Activated CD8-positive, alpha-beta memory T cell treated with anti-CD3 and anti-CD28 coated beads, Interleukin-2, amount 10 ng/mL, durations not matched to agents 7 days and 5 days (primary cell): ENCODE data around the gene LIX1. TPM values are rescaled to one million over a fixed set of nuclear protein-coding genes. Genes with fewer than 3 reads are reported as not detected.

Experiments
- ATAC-seq: fragments of 150-1000 bp; cut with Tn5 transposase; one replicate; pipeline ENCODE4 v1.10.0; 2021; ENCODE audit warnings: moderate library complexity
- CTCF ChIA-PET: fragments of 350-600 bp; sonication (Branson Sonifier 250); formaldehyde crosslinking; loops from one replicate; lab custom pipeline; 2021; ENCODE audit warnings: antibody characterized with exemption; lab: Charles Lee
- DNase-seq: peaks from one replicate; pipeline ENCODE4 v3.0.0-alpha.2; 2020
- H3K27ac Mint-ChIP-seq: one replicate; pipeline ENCODE4 v1.8.0; 2021; ENCODE audit warnings: mild to moderate bottlenecking, mixed read lengths
- H3K27me3 Mint-ChIP-seq: one replicate; pipeline ENCODE4 v1.8.0; 2021; ENCODE audit warnings: mixed read lengths
- H3K36me3 Mint-ChIP-seq: one replicate; pipeline ENCODE4 v1.8.0; 2021; ENCODE audit warnings: mild to moderate bottlenecking, mixed read lengths
- H3K4me1 Mint-ChIP-seq: one replicate; pipeline ENCODE4 v1.8.0; 2021; ENCODE audit warnings: mixed read lengths
- H3K4me3 Mint-ChIP-seq: one replicate; pipeline ENCODE4 v1.8.0; 2021; ENCODE audit warnings: mild to moderate bottlenecking, moderate library complexity, mixed read lengths
- H3K9me3 Mint-ChIP-seq: one replicate; pipeline ENCODE4 v1.8.0; 2022; ENCODE audit warnings: low read depth, mixed read lengths
- total RNA-seq, 2 experiments: library from RNA; stranded (reverse); gene quantifications; one replicate each; pipeline ENCODE4 v1.2.3, GENCODE V29; 2021

LIX1 gene
- total RNA-seq, 2 experiments from 2014 or later, result not detected

DNA sequence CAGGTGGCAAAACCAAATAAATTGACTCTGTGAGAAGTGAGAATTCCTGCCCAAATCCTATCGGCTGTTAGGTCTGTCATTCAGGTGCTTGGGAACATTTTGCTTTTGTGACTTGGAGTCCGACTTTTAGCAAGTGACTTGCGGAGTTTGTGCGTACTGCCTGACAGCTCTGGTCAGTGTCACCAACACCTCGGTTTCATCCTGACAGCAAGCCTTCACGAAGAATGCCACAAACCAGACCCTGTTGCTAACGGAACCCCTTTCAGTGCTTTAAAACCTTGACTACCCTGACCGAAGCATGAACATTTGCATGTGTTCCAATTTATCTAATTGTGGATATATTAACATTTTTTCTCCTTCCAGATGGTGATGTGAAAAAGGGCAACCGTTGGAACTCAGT is 26.5 kb downstream of the LIX1 start:
- ATAC-seq (no peak), DNase-seq (no peak)
- Mint-ChIP-seq H3K9me3 (no peaks in the 10 kb centered on the region), H3K27ac (no peak overlapping the region), H3K4me3 (no peak overlapping the region), H3K27me3 (peaks cover 3% of the 10 kb centered on the region), H3K4me1 (no peaks in the 10 kb centered on the region), H3K36me3 (peaks cover 2% of the 10 kb centered on the region)
- CTCF ChIA-PET, result no interaction called here

DNA sequence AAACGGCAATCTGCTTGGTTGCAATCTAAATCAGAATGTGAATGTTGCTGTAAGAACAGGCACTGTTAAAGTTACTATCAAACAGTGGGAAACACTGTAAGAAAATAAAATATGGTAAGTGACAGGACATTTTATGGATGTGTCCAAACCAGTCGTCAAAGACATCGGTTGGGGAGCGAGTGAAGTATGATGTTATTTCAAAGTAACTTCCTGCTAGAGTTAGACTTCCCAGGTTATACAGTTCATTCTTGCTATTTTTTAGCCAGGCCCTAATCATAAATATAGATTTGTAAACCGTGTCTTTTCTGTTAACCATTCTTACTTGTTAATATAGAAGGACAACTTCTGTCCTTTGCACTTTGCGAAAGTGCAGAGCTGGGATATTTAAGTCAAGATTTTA is 30.2 kb downstream of the LIX1 start:
- Mint-ChIP-seq H3K36me3 (no peaks in the 10 kb centered on the region), H3K27ac (no peak overlapping the region), H3K27me3 (peaks cover 3% of the 10 kb centered on the region), H3K9me3 (no peaks in the 10 kb centered on the region), H3K4me3 (no peak overlapping the region), H3K4me1 (no peaks in the 10 kb centered on the region)
- ATAC-seq (no peak), DNase-seq (no peak)
- CTCF ChIA-PET, result no interaction called here

- ATAC-seq (no peak), DNase-seq (no peak)
- no peaks in the 10 kb centered on the region for H3K36me3 Mint-ChIP-seq
- H3K27me3 Mint-ChIP-seq, result peaks cover 3% of the 10 kb centered on the region
- CTCF ChIA-PET, result no interaction called here
- no peaks in the 10 kb centered on the region for H3K4me1 Mint-ChIP-seq
- no peaks in the 10 kb centered on the region for H3K9me3 Mint-ChIP-seq
- H3K27ac Mint-ChIP-seq, result no peak overlapping the region
- no peak overlapping the region for H3K4me3 Mint-ChIP-seq
Measured at GRCh38 chr5:97111616-97112015, 30.8 kb downstream of the LIX1 start.

DNA sequence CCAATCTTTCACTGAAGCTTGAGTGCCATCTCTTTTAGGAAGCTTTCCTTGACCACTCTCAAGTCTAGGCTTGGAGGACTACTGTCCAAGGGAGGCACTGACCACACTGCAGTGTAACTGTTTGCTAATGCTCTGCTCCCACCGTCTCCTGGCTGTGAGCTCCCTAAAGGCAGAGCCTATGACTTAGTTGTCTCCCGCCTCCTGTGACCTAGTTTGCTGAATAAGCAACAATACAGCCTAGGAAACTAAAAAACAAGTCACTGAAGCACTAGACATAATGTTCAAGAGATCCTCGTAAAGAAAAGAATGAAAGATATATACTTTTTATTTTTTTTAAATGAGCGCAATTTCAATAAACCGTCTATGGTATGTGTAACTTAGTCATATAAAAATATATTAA is 31.4 kb downstream of the LIX1 start:
- Mint-ChIP-seq H3K36me3 (no peaks in the 10 kb centered on the region), H3K27ac (no peak overlapping the region), H3K4me3 (no peak overlapping the region), H3K9me3 (no peaks in the 10 kb centered on the region), H3K4me1 (no peaks in the 10 kb centered on the region), H3K27me3 (peaks cover 6% of the 10 kb centered on the region)
- no peak for DNase-seq
- no peak for ATAC-seq
- CTCF ChIA-PET, result interaction anchor here (1.4 kb wide), 1 partner anchor 32 kb away, joined by 4 read pairs; the partner anchor contains the start of gene LIX1

GRCh38 chr5:97107318-97107717 is 35.1 kb downstream of the LIX1 start:
- ATAC-seq (no peak), DNase-seq (no peak)
- CTCF ChIA-PET, result no interaction called here
- no peak overlapping the region for H3K4me3 Mint-ChIP-seq
- H3K36me3 Mint-ChIP-seq, result no peaks in the 10 kb centered on the region
- no peak overlapping the region for H3K27ac Mint-ChIP-seq
- no peaks in the 10 kb centered on the region for H3K9me3 Mint-ChIP-seq
- peaks cover 15% of the 10 kb centered on the region for H3K27me3 Mint-ChIP-seq
- no peaks in the 10 kb centered on the region for H3K4me1 Mint-ChIP-seq

DNA sequence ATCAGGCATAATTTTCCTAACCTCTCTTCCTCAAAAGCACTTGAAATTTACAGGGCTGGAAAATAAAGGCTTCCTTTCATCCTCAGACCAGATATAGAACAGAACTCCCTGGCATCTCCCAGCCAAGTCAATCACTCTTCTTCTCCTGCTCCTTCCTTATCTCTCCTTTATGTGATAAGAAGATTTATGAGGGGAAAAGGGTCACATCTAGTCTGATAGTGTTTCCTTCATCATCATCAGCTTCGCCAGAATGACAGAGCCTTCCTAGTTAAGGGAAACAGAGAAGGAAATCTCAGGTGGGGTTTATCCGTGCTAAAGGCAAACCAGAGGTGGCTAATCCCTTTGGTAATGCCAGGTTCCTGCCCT is 36.2 kb downstream of the LIX1 start:
- Mint-ChIP-seq H3K4me3 (no peak overlapping the region), H3K27ac (no peak overlapping the region), H3K9me3 (no peaks in the 10 kb centered on the region), H3K4me1 (no peaks in the 10 kb centered on the region), H3K27me3 (peaks cover 15% of the 10 kb centered on the region), H3K36me3 (no peaks in the 10 kb centered on the region)
- CTCF ChIA-PET, result no interaction called here
- no peak for ATAC-seq
- DNase-seq, result no peak

DNA sequence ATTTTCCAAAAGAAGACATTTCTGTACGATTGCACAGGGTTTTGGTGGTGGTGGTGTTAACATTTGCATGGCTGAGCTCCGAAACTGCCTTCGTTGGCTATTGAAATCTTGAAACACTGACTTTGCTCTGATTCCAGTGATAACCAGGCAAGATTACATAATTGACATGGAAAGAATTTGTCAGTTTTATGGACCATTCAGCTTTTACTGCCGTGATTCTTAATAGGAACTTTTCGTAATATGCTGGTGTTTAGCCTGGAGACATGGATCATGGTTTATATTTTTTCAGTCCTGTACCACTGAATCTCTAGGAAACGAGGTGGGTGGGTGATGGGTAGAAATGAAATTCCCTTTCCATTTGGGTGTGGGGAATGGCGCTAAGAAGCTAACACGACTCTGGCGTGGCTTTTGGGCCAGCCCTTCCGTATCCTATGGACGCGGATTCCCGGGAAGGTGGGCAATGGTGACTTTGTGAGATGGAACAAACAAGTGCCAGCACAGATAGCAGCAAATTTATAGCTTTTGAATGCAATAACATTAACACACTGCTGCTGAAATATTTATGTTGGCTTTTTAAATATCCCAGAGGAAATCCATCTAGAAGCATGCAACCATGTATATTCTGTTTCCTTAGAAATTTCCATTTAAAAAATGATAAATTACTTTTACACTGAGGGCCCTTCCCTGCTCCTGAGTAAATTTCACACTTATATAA is 36.8 kb downstream of the LIX1 start:
- CTCF ChIA-PET, result no interaction called here
- H3K27ac Mint-ChIP-seq, result no peak overlapping the region
- no peak overlapping the region for H3K4me3 Mint-ChIP-seq
- peaks cover 15% of the 10 kb centered on the region for H3K27me3 Mint-ChIP-seq
- no peaks in the 10 kb centered on the region for H3K4me1 Mint-ChIP-seq
- H3K36me3 Mint-ChIP-seq, result no peaks in the 10 kb centered on the region
- ATAC-seq, result no peak
- DNase-seq, result no peak
- no peaks in the 10 kb centered on the region for H3K9me3 Mint-ChIP-seq

GRCh38 chr5:97102010-97102470 is 40.4 kb downstream of the LIX1 start:
- ATAC-seq, result no peak
- CTCF ChIA-PET, result no interaction called here

DNA sequence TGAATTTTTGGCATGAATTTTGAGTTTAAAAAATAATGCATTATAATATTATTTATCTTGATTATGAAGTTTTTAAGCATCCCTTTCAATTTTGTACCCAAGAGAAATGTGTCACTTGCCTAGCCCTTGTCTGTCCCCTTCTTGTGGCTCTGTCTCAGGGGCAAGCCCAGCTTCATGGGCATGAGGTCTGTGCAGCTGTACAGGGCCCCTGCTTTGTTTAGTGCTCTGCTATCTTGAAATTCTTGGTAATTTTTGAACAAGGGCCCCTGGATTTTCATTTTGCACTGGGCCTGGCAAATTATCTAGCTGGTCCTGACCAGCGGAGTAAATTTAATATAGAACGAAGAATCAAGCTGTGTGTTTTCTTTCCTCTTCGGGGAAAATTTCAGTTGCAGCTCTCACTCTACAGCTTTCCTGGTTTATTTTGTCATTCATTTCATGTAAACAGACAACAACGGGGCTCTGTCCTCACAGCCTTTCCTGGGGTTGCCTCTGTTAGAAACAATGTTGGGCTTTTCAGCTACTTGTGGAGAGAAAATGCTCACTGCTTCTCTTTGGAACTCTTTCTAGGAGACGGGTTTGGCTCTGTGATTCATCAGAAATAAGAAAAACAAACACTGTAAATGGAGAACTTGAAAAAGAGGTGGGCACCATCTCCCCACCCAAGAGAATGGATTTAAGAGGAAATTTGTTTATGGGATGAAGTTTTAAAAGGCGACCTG is 41.1 kb downstream of the LIX1 start:
- ATAC-seq (no peak), DNase-seq (no peak)
- no peaks in the 10 kb centered on the region for H3K36me3 Mint-ChIP-seq
- H3K27me3 Mint-ChIP-seq, result peaks cover 31% of the 10 kb centered on the region
- no peak overlapping the region for H3K4me3 Mint-ChIP-seq
- no peak overlapping the region for H3K27ac Mint-ChIP-seq
- H3K9me3 Mint-ChIP-seq, result no peaks in the 10 kb centered on the region
- H3K4me1 Mint-ChIP-seq, result peaks cover 4% of the 10 kb centered on the region
- CTCF ChIA-PET, result no interaction called here

More at GRCh38 chr5:97102010-97102470, 40.4 kb downstream of the LIX1 start:
- H3K27me3 Mint-ChIP-seq, result peaks cover 32% of the 10 kb centered on the region
- no peak for DNase-seq
- H3K9me3 Mint-ChIP-seq, result no peaks in the 10 kb centered on the region
- H3K27ac Mint-ChIP-seq, result no peak overlapping the region
- H3K4me1 Mint-ChIP-seq, result peaks cover 1% of the 10 kb centered on the region
- H3K36me3 Mint-ChIP-seq, result no peaks in the 10 kb centered on the region
- H3K4me3 Mint-ChIP-seq, result no peak overlapping the region

- CTCF ChIA-PET, result no interaction called here
- H3K27me3 Mint-ChIP-seq, result peaks cover 28% of the 10 kb centered on the region
- H3K9me3 Mint-ChIP-seq, result no peaks in the 10 kb centered on the region
- no peaks in the 10 kb centered on the region for H3K36me3 Mint-ChIP-seq
- H3K4me3 Mint-ChIP-seq, result no peak overlapping the region
- DNase-seq (no peak), ATAC-seq (no peak)
- no peak overlapping the region for H3K27ac Mint-ChIP-seq
- peaks cover 13% of the 10 kb centered on the region for H3K4me1 Mint-ChIP-seq
Measured at GRCh38 chr5:97100476-97100875, 41.9 kb downstream of the LIX1 start.

DNA sequence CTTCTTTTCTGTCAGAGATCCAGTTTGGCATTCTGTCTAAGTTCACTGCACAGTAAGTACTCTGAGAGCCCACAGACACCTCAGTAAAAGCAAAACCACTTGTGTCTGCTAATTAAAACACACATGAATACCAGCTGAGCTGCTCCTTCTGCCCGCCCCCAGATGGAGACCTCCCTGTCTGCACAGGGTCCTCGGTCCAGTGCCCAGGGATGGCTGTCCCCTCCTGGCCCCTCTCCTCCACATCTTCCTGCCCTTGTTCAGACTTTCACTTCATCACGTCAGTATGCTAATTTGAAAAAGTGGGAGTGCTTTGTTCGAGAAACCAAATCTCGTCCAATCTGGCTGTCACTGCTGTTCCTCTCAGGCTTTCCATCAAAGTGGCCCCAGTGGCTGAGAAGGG is 43.5 kb downstream of the LIX1 start:
- CTCF ChIA-PET, result no interaction called here
- no peaks in the 10 kb centered on the region for H3K36me3 Mint-ChIP-seq

DNA sequence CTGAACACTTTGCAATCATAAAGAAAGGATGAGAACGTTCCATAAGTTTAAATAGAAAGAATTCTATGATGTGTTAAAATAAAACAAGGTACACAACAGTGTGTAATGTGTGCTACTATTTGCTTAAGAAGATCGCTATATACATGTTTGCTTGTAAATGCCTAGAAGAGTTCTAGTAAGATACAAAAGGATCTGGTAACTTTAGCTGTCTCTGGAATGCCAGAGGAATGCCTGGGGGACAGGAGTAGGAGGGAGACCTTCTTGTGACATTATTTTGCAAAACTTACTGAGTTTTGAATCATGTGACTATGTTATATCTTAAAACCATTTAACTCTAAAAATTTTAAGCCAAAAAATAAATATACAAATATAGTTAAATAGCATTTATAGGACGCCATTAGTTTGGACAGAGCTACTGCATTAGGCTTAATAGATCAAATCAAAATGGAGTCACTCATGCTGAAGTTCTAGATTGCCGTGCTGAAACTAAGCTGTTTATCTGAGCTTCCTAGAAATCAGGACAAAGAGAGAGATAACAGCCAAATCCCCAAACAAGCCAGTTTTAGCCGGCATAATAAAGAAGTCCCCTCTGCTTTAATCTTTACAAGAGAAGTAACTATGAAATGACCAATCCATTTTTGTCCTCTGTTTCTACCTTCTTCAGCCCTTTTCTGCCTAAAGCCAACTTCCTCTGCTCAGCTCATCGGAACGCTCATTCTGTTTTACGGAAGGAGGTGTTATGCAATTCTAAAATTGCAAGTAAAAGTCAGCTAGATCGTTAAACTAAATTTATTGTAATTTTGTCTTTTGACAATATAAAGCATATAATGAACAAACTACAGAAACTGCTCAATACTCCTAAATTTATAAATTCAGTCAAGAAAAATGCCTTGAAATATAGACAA is 44.8 kb downstream of the LIX1 start:
- ATAC-seq, result no peak
- peaks cover 25% of the 10 kb centered on the region for H3K4me1 Mint-ChIP-seq
- no peaks in the 10 kb centered on the region for H3K36me3 Mint-ChIP-seq
- H3K27me3 Mint-ChIP-seq, result peaks cover 19% of the 10 kb centered on the region
- H3K4me3 Mint-ChIP-seq, result no peak overlapping the region
- CTCF ChIA-PET, result interaction anchor here (1.1 kb wide), 1 partner anchor 29 kb away, joined by 3 read pairs; no protein-coding TSS in a partner anchor
- no peaks in the 10 kb centered on the region for H3K9me3 Mint-ChIP-seq
- no peak for DNase-seq
- no peak overlapping the region for H3K27ac Mint-ChIP-seq

More for the DNA sequence above, 43.5 kb downstream of the LIX1 start:
- no peak for DNase-seq
- H3K4me1 Mint-ChIP-seq, result peaks cover 25% of the 10 kb centered on the region
- no peak overlapping the region for H3K4me3 Mint-ChIP-seq
- no peak overlapping the region for H3K27ac Mint-ChIP-seq
- ATAC-seq, result no peak
- peaks cover 19% of the 10 kb centered on the region for H3K27me3 Mint-ChIP-seq
- H3K9me3 Mint-ChIP-seq, result no peaks in the 10 kb centered on the region

GRCh38 chr5:97096846-97097245 is 45.6 kb downstream of the LIX1 start:
- DNase-seq (no peak), ATAC-seq (no peak)
- Mint-ChIP-seq H3K9me3 (no peaks in the 10 kb centered on the region), H3K36me3 (no peaks in the 10 kb centered on the region), H3K27ac (no peak overlapping the region), H3K4me3 (no peak overlapping the region), H3K27me3 (peaks cover 25% of the 10 kb centered on the region), H3K4me1 (peaks cover 25% of the 10 kb centered on the region)
- CTCF ChIA-PET, result no interaction called here
